Central memory CD8-positive, alpha-beta T cell (primary cell): Measurements from ENCODE around the gene AEBP1.
A peak's percentile ranks its signal among the peaks of the same experiment; 100 is the strongest.

Experiments
- ATAC-seq: fragments of 150-1000 bp; cut with Tn5 transposase; replicated peaks from 2 replicates; pipeline ENCODE4 v1.10.0; 2022; ENCODE audit warnings: mild to moderate bottlenecking, moderate FRiP score, moderate number of reproducible peaks; ENCODE audit not compliant: poor library complexity, severe bottlenecking; ENCODE audit errors: extremely low read depth
- DNase-seq, 2 donors: peaks; one replicate each; pipeline ENCODE4 v3.0.0; 2021; ENCODE audit warnings: low spot score in 2 of 2
- H3K27ac Mint-ChIP-seq: one replicate; pipeline ENCODE4 v1.8.0; 2022; ENCODE audit warnings: low read depth, mild to moderate bottlenecking, moderate library complexity, mixed read lengths
- H3K27me3 Mint-ChIP-seq: one replicate; pipeline ENCODE4 v1.8.0; 2022; ENCODE audit warnings: mixed read lengths
- H3K36me3 Mint-ChIP-seq: one replicate; pipeline ENCODE4 v1.8.0; 2022; ENCODE audit warnings: mild to moderate bottlenecking, moderate library complexity, mixed read lengths; ENCODE audit not compliant: insufficient read depth
- H3K4me1 Mint-ChIP-seq: one replicate; pipeline ENCODE4 v1.8.0; 2022; ENCODE audit warnings: mixed read lengths
- H3K4me3 Mint-ChIP-seq: one replicate; pipeline ENCODE4 v1.8.0; 2022; ENCODE audit warnings: mild to moderate bottlenecking, moderate library complexity, mixed read lengths
- H3K9me3 Mint-ChIP-seq: one replicate; pipeline ENCODE4 v1.8.0; 2022; ENCODE audit warnings: mixed read lengths

AEBP1 gene

GRCh38 chr7:44062903-44063295 is 41.2 kb upstream of the AEBP1 start:
- Mint-ChIP-seq H3K36me3 (peaks cover 16% of the 10 kb centered on the region), H3K27ac (no peak overlapping the region), H3K27me3 (no peaks in the 10 kb centered on the region), H3K4me3 (no peak overlapping the region), H3K9me3 (no peaks in the 10 kb centered on the region), H3K4me1 (peaks cover 31% of the 10 kb centered on the region)
- DNase-seq, result no peak
- no peak for ATAC-seq

GRCh38 chr7:44063547-44063893 is 40.6 kb upstream of the AEBP1 start:
- DNase-seq, result no peak
- Mint-ChIP-seq H3K4me3 (no peak overlapping the region), H3K9me3 (no peaks in the 10 kb centered on the region), H3K27me3 (no peaks in the 10 kb centered on the region), H3K27ac (no peak overlapping the region), H3K36me3 (peaks cover 12% of the 10 kb centered on the region), H3K4me1 (peaks cover 33% of the 10 kb centered on the region)
- ATAC-seq, result no peak

GRCh38 chr7:44063894-44064651 is 40.1 kb upstream of the AEBP1 start:
- no peaks in the 10 kb centered on the region for H3K27me3 Mint-ChIP-seq
- DNase-seq, result no peak
- H3K36me3 Mint-ChIP-seq, result peaks cover 8% of the 10 kb centered on the region
- ATAC-seq, result no peak
- H3K4me1 Mint-ChIP-seq, result peaks cover 32% of the 10 kb centered on the region
- H3K4me3 Mint-ChIP-seq, result no peak overlapping the region
- no peaks in the 10 kb centered on the region for H3K9me3 Mint-ChIP-seq
- H3K27ac Mint-ChIP-seq, result no peak overlapping the region

- Mint-ChIP-seq H3K4me1 (peaks cover 30% of the 10 kb centered on the region), H3K36me3 (peaks cover 6% of the 10 kb centered on the region), H3K4me3 (no peak overlapping the region), H3K27ac (peak overlapping the region; percentile 74), H3K9me3 (no peaks in the 10 kb centered on the region), H3K27me3 (no peaks in the 10 kb centered on the region)
- DNase-seq (no peak), ATAC-seq (no peak)
Observed at GRCh38 chr7:44064791-44065430, 39.2 kb upstream of the AEBP1 start.

- Mint-ChIP-seq H3K4me3 (no peak within 1 kb of the TSS), H3K27me3 (no peaks in the 10 kb centered on the region), H3K9me3 (no peaks in the 10 kb centered on the region), H3K4me1 (peaks cover 28% of the 10 kb centered on the region), H3K36me3 (peaks cover 6% of the 10 kb centered on the region), H3K27ac (peak within 1 kb of the TSS; percentile 74)
- no peak for ATAC-seq
- no peak for DNase-seq
Observed at GRCh38 chr7:44065431-44066110, 38.6 kb upstream of the AEBP1 start, which contains the start of gene PGAM2. TSS of gene PGAM2 (minus strand) at chr7:44065567. CDS start at chr7:44065529, 38 bp downstream.

- Mint-ChIP-seq H3K36me3 (peaks cover 5% of the 10 kb centered on the region), H3K4me3 (no peak overlapping the region), H3K9me3 (no peaks in the 10 kb centered on the region), H3K27me3 (no peaks in the 10 kb centered on the region), H3K27ac (peak overlapping the region; percentile 74), H3K4me1 (peaks cover 28% of the 10 kb centered on the region)
- ATAC-seq, result no peak
- no peak for DNase-seq
Observed at GRCh38 chr7:44066111-44066460, 38.1 kb upstream of the AEBP1 start.

GRCh38 chr7:44066494-44067063 is 37.6 kb upstream of the AEBP1 start:
- no peak for ATAC-seq
- H3K9me3 Mint-ChIP-seq, result no peaks in the 10 kb centered on the region
- H3K27me3 Mint-ChIP-seq, result no peaks in the 10 kb centered on the region
- peak overlapping the region; percentile 33 for H3K27ac Mint-ChIP-seq
- H3K4me3 Mint-ChIP-seq, result no peak overlapping the region
- DNase-seq, result no peak
- H3K4me1 Mint-ChIP-seq, result peaks cover 28% of the 10 kb centered on the region
- H3K36me3 Mint-ChIP-seq, result peaks cover 2% of the 10 kb centered on the region

GRCh38 chr7:44067064-44067951 is 36.8 kb upstream of the AEBP1 start:
- ATAC-seq, result no peak
- no peak overlapping the region for H3K4me3 Mint-ChIP-seq
- H3K9me3 Mint-ChIP-seq, result no peaks in the 10 kb centered on the region
- H3K27ac Mint-ChIP-seq, result peak overlapping the region; percentile 33
- H3K36me3 Mint-ChIP-seq, result peaks cover 5% of the 10 kb centered on the region
- no peak for DNase-seq
- H3K27me3 Mint-ChIP-seq, result no peaks in the 10 kb centered on the region
- H3K4me1 Mint-ChIP-seq, result peaks cover 28% of the 10 kb centered on the region

- no peaks in the 10 kb centered on the region for H3K27me3 Mint-ChIP-seq
- H3K9me3 Mint-ChIP-seq, result no peaks in the 10 kb centered on the region
- DNase-seq (no peak), ATAC-seq (no peak)
- H3K4me3 Mint-ChIP-seq, result no peak overlapping the region
- H3K36me3 Mint-ChIP-seq, result peaks cover 5% of the 10 kb centered on the region
- H3K27ac Mint-ChIP-seq, result no peak overlapping the region
- peaks cover 28% of the 10 kb centered on the region for H3K4me1 Mint-ChIP-seq
Observed at GRCh38 chr7:44068054-44068453, 36.1 kb upstream of the AEBP1 start.

GRCh38 chr7:44071726-44072363 is 32.3 kb upstream of the AEBP1 start:
- ATAC-seq, result no peak
- peak overlapping the region; percentile 19 for H3K27ac Mint-ChIP-seq
- peaks cover 12% of the 10 kb centered on the region for H3K4me1 Mint-ChIP-seq
- no peaks in the 10 kb centered on the region for H3K9me3 Mint-ChIP-seq
- DNase-seq, result no peak
- no peak overlapping the region for H3K4me3 Mint-ChIP-seq
- H3K27me3 Mint-ChIP-seq, result no peaks in the 10 kb centered on the region
- peaks cover 15% of the 10 kb centered on the region for H3K36me3 Mint-ChIP-seq

- ATAC-seq (no peak), DNase-seq (no peak)
- H3K4me1 Mint-ChIP-seq, result peaks cover 12% of the 10 kb centered on the region
- peaks cover 16% of the 10 kb centered on the region for H3K36me3 Mint-ChIP-seq
- no peak overlapping the region for H3K4me3 Mint-ChIP-seq
- H3K27me3 Mint-ChIP-seq, result no peaks in the 10 kb centered on the region
- H3K27ac Mint-ChIP-seq, result peak overlapping the region; percentile 19
- H3K9me3 Mint-ChIP-seq, result no peaks in the 10 kb centered on the region
Observed at GRCh38 chr7:44072364-44073231, 31.5 kb upstream of the AEBP1 start.
